ENCODE measurements around the gene NUP214. TPM values are rescaled to one million over a fixed set of nuclear protein-coding genes. Genes with fewer than 3 reads are reported as not detected.

NUP214 gene
- total RNA-seq, 1 donor from 2014 or later = 56.5 TPM

DNA sequence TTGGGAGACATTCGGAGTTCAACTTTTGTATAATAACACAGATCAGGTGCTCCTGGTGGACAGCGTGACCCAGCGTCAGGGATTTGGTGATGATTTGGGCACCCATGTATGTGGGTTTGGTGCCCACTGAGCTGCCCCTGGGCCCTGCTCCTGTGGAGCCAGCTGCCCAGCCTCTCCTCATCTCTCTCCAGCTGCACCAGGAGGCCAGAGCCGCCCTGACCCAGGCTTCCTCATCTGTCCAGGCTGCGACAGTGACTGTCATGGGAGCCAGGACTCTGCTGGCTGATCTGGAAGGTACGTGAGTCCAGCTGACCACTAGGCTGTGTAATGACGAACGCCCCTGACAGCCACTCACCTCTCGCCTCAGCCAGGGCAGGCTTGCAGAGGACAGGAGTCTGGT, 43.5 kb upstream of the NUP214 start:
- Mint-ChIP-seq H3K4me1 (ENCODE audit: low read depth, unreplicated experiment) (no peaks in the 10 kb centered on the region), H3K36me3 (ENCODE audit: unreplicated experiment) (no peaks in the 10 kb centered on the region), H3K4me3 (ENCODE audit: unreplicated experiment) (no peak overlapping the region), H3K27ac (ENCODE audit: unreplicated experiment) (no peak overlapping the region), H3K27me3 (ENCODE audit: unreplicated experiment) (peaks cover 3% of the 10 kb centered on the region), H3K9me3 (ENCODE audit: unreplicated experiment) (peaks cover 1% of the 10 kb centered on the region)
- DNase-seq = no peak
- TF ChIP-seq, protein P1, sequence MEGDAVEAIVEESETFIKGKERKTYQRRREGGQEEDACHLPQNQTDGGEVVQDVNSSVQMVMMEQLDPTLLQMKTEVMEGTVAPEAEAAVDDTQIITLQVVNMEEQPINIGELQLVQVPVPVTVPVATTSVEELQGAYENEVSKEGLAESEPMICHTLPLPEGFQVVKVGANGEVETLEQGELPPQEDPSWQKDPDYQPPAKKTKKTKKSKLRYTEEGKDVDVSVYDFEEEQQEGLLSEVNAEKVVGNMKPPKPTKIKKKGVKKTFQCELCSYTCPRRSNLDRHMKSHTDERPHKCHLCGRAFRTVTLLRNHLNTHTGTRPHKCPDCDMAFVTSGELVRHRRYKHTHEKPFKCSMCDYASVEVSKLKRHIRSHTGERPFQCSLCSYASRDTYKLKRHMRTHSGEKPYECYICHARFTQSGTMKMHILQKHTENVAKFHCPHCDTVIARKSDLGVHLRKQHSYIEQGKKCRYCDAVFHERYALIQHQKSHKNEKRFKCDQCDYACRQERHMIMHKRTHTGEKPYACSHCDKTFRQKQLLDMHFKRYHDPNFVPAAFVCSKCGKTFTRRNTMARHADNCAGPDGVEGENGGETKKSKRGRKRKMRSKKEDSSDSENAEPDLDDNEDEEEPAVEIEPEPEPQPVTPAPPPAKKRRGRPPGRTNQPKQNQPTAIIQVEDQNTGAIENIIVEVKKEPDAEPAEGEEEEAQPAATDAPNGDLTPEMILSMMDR (IDR thresholded peaks at IDR 0.05; ENCODE audit: partially characterized antibody, unreplicated experiment) = no peak

GRCh38 chr9:131082774-131083512, 42.4 kb upstream of the NUP214 start:
- H3K36me3 Mint-ChIP-seq (ENCODE audit: unreplicated experiment) = no peaks in the 10 kb centered on the region
- no peak overlapping the region for H3K4me3 Mint-ChIP-seq (ENCODE audit: unreplicated experiment)
- H3K9me3 Mint-ChIP-seq (ENCODE audit: unreplicated experiment) = peaks cover 1% of the 10 kb centered on the region
- peaks cover 3% of the 10 kb centered on the region for H3K27me3 Mint-ChIP-seq (ENCODE audit: unreplicated experiment)
- H3K27ac Mint-ChIP-seq (ENCODE audit: unreplicated experiment) = no peak overlapping the region
- TF ChIP-seq, protein P1 (IDR thresholded peaks at IDR 0.05; ENCODE audit: partially characterized antibody, unreplicated experiment) = no peak
- H3K4me1 Mint-ChIP-seq (ENCODE audit: low read depth, unreplicated experiment) = no peaks in the 10 kb centered on the region
- no peak for DNase-seq

DNA sequence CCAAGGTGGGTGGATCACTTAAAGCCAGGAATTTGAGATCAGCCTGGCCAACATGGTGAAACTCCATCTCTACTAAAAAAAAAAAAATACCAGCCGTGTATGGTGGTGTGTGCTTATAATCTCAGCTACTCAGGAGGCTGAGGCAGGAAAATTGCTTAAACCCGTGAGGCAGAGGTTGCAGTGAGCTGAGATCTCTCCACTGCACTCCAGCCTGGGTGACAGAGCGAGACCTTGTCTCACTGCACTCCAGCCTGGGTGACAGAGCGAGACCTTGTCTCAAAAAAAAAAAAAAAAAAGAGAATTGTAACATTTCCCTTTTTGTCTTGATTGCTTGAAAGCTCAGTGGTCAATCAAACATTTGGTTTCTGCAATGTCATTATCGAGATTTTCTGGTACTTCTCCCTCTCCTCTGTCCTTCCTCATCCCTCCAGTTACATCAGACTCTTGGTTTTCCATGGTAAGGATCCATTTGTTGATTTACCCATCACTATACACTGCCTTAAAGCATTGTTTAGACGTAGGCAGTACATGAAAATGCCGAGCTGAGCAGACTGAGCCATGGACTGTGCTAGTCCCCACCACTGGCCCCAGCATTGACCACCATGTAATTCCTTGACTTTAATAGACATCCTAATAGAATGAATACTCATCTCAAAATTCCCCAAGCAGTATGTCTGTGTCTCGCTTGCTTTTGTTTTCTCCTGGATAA, 40.6 kb upstream of the NUP214 start:
- H3K4me1 Mint-ChIP-seq (ENCODE audit: low read depth, unreplicated experiment) = no peaks in the 10 kb centered on the region
- TF ChIP-seq, protein P1 (IDR thresholded peaks at IDR 0.05; ENCODE audit: partially characterized antibody, unreplicated experiment) = no peak
- DNase-seq = no peak
- H3K27ac Mint-ChIP-seq (ENCODE audit: unreplicated experiment) = no peak overlapping the region
- peaks cover 1% of the 10 kb centered on the region for H3K9me3 Mint-ChIP-seq (ENCODE audit: unreplicated experiment)
- H3K27me3 Mint-ChIP-seq (ENCODE audit: unreplicated experiment) = peaks cover 2% of the 10 kb centered on the region
- H3K4me3 Mint-ChIP-seq (ENCODE audit: unreplicated experiment) = no peak overlapping the region
- H3K36me3 Mint-ChIP-seq (ENCODE audit: unreplicated experiment) = no peaks in the 10 kb centered on the region

GRCh38 chr9:131085370-131086122, 39.8 kb upstream of the NUP214 start:
- H3K27ac Mint-ChIP-seq (ENCODE audit: unreplicated experiment) = no peak overlapping the region
- H3K4me1 Mint-ChIP-seq (ENCODE audit: low read depth, unreplicated experiment) = no peaks in the 10 kb centered on the region
- no peaks in the 10 kb centered on the region for H3K36me3 Mint-ChIP-seq (ENCODE audit: unreplicated experiment)
- no peak for DNase-seq
- H3K27me3 Mint-ChIP-seq (ENCODE audit: unreplicated experiment) = peaks cover 2% of the 10 kb centered on the region
- no peak overlapping the region for H3K4me3 Mint-ChIP-seq (ENCODE audit: unreplicated experiment)
- H3K9me3 Mint-ChIP-seq (ENCODE audit: unreplicated experiment) = peaks cover 1% of the 10 kb centered on the region
- TF ChIP-seq, protein P1 (IDR thresholded peaks at IDR 0.05; ENCODE audit: partially characterized antibody, unreplicated experiment) = no peak

Measured in glutamatergic neuron (in vitro differentiated cells).